GM19468 (cell line): ENCODE measurements around the gene B3GNT2.
"Not testable (repeated sequence)": the region's sequence is repeated elsewhere in the genome, so short reads cannot be mapped to it uniquely, and the experiment has no call there.

ENCODE experiments used
- ATAC-seq: cut with Tn5 transposase; IDR thresholded peaks from one replicate; pipeline ENCODE4 v1.9.1; 2021; ENCODE audit warnings: mild to moderate bottlenecking, moderate library complexity, moderate number of reproducible peaks; ENCODE audit not compliant: unreplicated experiment; ENCODE audit errors: extremely low read depth

Gene B3GNT2

GRCh38 chr2:62229082-62229605 is 33.2 kb downstream of the B3GNT2 start:
- ATAC-seq = no peak

- ATAC-seq = no peak
These were observed 35.6 kb downstream of the B3GNT2 start for GRCh38 chr2:62231541-62231940.

- no peak for ATAC-seq
These were observed 39.1 kb downstream of the B3GNT2 start for GRCh38 chr2:62234755-62235655.

- ATAC-seq = no peak
These were observed 40.6 kb downstream of the B3GNT2 start for GRCh38 chr2:62236499-62236898.

GRCh38 chr2:62238236-62238635 is 42.3 kb downstream of the B3GNT2 start:
- no peak for ATAC-seq

- ATAC-seq = no peak
These were observed 44.6 kb downstream of the B3GNT2 start for GRCh38 chr2:62240546-62240945.

GRCh38 chr2:62243983-62244382 is 48.1 kb downstream of the B3GNT2 start:
- no peak for ATAC-seq

- ATAC-seq = no peak
These were observed 52.3 kb downstream of the B3GNT2 start for GRCh38 chr2:62248226-62248625.

GRCh38 chr2:62250239-62250638 is 54.3 kb downstream of the B3GNT2 start:
- ATAC-seq = no peak

- ATAC-seq = no peak
These were observed 58.7 kb downstream of the B3GNT2 start for GRCh38 chr2:62254424-62255266.

GRCh38 chr2:62257466-62257865 is 61.6 kb downstream of the B3GNT2 start:
- no peak for ATAC-seq

- no peak for ATAC-seq
These were observed 67.3 kb downstream of the B3GNT2 start for GRCh38 chr2:62263076-62263715.

GRCh38 chr2:62264186-62264585 is 68.3 kb downstream of the B3GNT2 start:
- no peak for ATAC-seq

- ATAC-seq = no peak
These were observed 69.2 kb downstream of the B3GNT2 start for GRCh38 chr2:62265106-62265505.

GRCh38 chr2:62266433-62267038 is 70.6 kb downstream of the B3GNT2 start:
- no peak for ATAC-seq

GRCh38 chr2:62267696-62268095 is 71.8 kb downstream of the B3GNT2 start:
- ATAC-seq = no peak

- ATAC-seq = not testable (repeated sequence)
These were observed 72.8 kb downstream of the B3GNT2 start for GRCh38 chr2:62268681-62269188.

- ATAC-seq = no peak
These were observed 74.8 kb downstream of the B3GNT2 start for GRCh38 chr2:62270728-62271127.
